ENCODE results near the gene CNN2. TPM values are rescaled to one million over a fixed set of nuclear protein-coding genes. Genes with fewer than 3 reads are reported as not detected.
A peak's percentile ranks its signal among the peaks of the same experiment; 100 is the strongest.

CNN2 gene
- total and polyA plus RNA-seq, 9 of the 15 experiments (the other 6 are each of a cell fraction or from before 2014, with no cell fraction given): 12.1 to 174 (median 52.7) TPM

GRCh38 chr19:1019980-1020867, 6.2 kb upstream of the CNN2 start (continued):
- peak; percentile 47; the same call in 1 of the 2 replicates for TF ChIP-seq FOXP4 (CRISPR knock-in tag; IDR thresholded peaks at IDR 0.05; ENCODE audit: borderline replicate concordance)
- TF ChIP-seq NCOA1 (IDR thresholded peaks at IDR 0.05; ENCODE audit: low read depth): no peak
- TF ChIP-seq HDAC1 (IDR thresholded peaks at IDR 0.05): no peak
- TF ChIP-seq TRIM28 (IDR thresholded peaks at IDR 0.05): no peak
- peak; percentile 83 for TF ChIP-seq NR2C2 (CRISPR knock-in tag; IDR thresholded peaks at IDR 0.05)
- TF ChIP-seq NR2C2 (tag; IDR thresholded peaks at IDR 0.05): peak; percentile 96
- peak; percentile 2; the same call in 1 of the 2 replicates for TF ChIP-seq POLR2G (IDR thresholded peaks at IDR 0.05; ENCODE audit: low read depth, low read length)
- TF ChIP-seq CHD1 (IDR thresholded peaks at IDR 0.05; ENCODE audit: low read length): peak; percentile 77
- peak; percentile 62; the same call in 1 of the 2 replicates for TF ChIP-seq FOXK1 (CRISPR knock-in tag; IDR thresholded peaks at IDR 0.05; ENCODE audit: borderline replicate concordance)
- no peak for TF ChIP-seq SMARCA4 (IDR thresholded peaks at IDR 0.05)
- 0 out of 2 replicates have a peak, but pooled peaks have one; percentile 8 for TF ChIP-seq ZBTB40 (IDR thresholded peaks at IDR 0.05)
- no peak for TF ChIP-seq ZBTB40 (CRISPR knock-in tag; IDR thresholded peaks at IDR 0.05)
- no peak for TF ChIP-seq CBX3 (IDR thresholded peaks at IDR 0.05; ENCODE audit: borderline replicate concordance in 1 of 2, low read length in 2 of 2)
- TF ChIP-seq TAF1 (IDR thresholded peaks at IDR 0.05; ENCODE audit: control insufficient read depth, extremely low read depth, insufficient read depth, low read length, severe bottlenecking): no peak
- TF ChIP-seq ZBTB1 (CRISPR knock-in tag; IDR thresholded peaks at IDR 0.05; ENCODE audit: borderline replicate concordance, low read depth): no peak
- no peak for TF ChIP-seq HCFC1 (IDR thresholded peaks at IDR 0.05; ENCODE audit: low read depth, low read length)
